GM21360 (cell line): ENCODE measurements around the gene ZNF654.
"Not testable (repeated sequence)": the region's sequence is repeated elsewhere in the genome, so short reads cannot be mapped to it uniquely, and the experiment has no call there.

Experiments used
- ATAC-seq: cut with Tn5 transposase; IDR thresholded peaks from one replicate; pipeline ENCODE4 v1.9.1; 2021; ENCODE audit warnings: mild to moderate bottlenecking, moderate library complexity; ENCODE audit not compliant: unreplicated experiment

ZNF654 gene

GRCh38 chr3:88058581-88059379 is at the start of gene ZNF654, which contains the start of gene CGGBP1:
TSS of gene ZNF654 (plus strand) at chr3:88059255. CDS start at chr3:88059320, 65 bp downstream.
TSS of gene CGGBP1 (minus strand) at chr3:88059005. CDS start at chr3:88055976, 3,029 bp downstream.
- ATAC-seq, result peak; percentile 95

- ATAC-seq, result no peak
Observed at GRCh38 chr3:88010810-88011209, 48.2 kb upstream of the ZNF654 start.

GRCh38 chr3:88013592-88013991 is 45.5 kb upstream of the ZNF654 start:
- ATAC-seq, result no peak

- not testable (repeated sequence) for ATAC-seq
Observed at GRCh38 chr3:88015656-88016055, 43.4 kb upstream of the ZNF654 start.

GRCh38 chr3:88019024-88019423 is 40.0 kb upstream of the ZNF654 start:
- peak; percentile 90 for ATAC-seq

- no peak for ATAC-seq
Observed at GRCh38 chr3:88025001-88025552, 34.0 kb upstream of the ZNF654 start.

- ATAC-seq, result no peak
Observed at GRCh38 chr3:88028876-88029275, 30.2 kb upstream of the ZNF654 start.

GRCh38 chr3:88030210-88030609 is 28.8 kb upstream of the ZNF654 start:
- no peak for ATAC-seq

- peak; percentile 69 for ATAC-seq
Observed at GRCh38 chr3:88031642-88032077, 27.4 kb upstream of the ZNF654 start.

GRCh38 chr3:88032245-88032644 is 26.8 kb upstream of the ZNF654 start:
- ATAC-seq, result peak; percentile 8

GRCh38 chr3:88033079-88033478 is 26.0 kb upstream of the ZNF654 start:
- no peak for ATAC-seq

- ATAC-seq, result no peak
Observed at GRCh38 chr3:88033808-88034207, 25.2 kb upstream of the ZNF654 start.

- no peak for ATAC-seq
Observed at GRCh38 chr3:88034491-88035275, 24.4 kb upstream of the ZNF654 start.

GRCh38 chr3:88036221-88036620 is 22.8 kb upstream of the ZNF654 start:
- ATAC-seq, result no peak

- ATAC-seq, result no peak
Observed at GRCh38 chr3:88038566-88038965, 20.5 kb upstream of the ZNF654 start.

- ATAC-seq, result no peak
Observed at GRCh38 chr3:88040529-88040928, 18.5 kb upstream of the ZNF654 start.

GRCh38 chr3:88041005-88041404 is 18.1 kb upstream of the ZNF654 start:
- ATAC-seq, result no peak

GRCh38 chr3:88044411-88044810 is 14.6 kb upstream of the ZNF654 start:
- ATAC-seq, result no peak

GRCh38 chr3:88046766-88047165 is 12.3 kb upstream of the ZNF654 start:
- no peak for ATAC-seq

GRCh38 chr3:88057630-88058305 is 1.3 kb upstream of the ZNF654 start:
- no peak for ATAC-seq

- no peak for ATAC-seq
Observed at GRCh38 chr3:88058306-88058580, 812 bp upstream of the ZNF654 start.
